ENCODE results near the gene SRPRA.
"Not testable (repeated sequence)": the region's sequence is repeated elsewhere in the genome, so short reads cannot be mapped to it uniquely, and the experiment has no call there.

Gene SRPRA, protein sequence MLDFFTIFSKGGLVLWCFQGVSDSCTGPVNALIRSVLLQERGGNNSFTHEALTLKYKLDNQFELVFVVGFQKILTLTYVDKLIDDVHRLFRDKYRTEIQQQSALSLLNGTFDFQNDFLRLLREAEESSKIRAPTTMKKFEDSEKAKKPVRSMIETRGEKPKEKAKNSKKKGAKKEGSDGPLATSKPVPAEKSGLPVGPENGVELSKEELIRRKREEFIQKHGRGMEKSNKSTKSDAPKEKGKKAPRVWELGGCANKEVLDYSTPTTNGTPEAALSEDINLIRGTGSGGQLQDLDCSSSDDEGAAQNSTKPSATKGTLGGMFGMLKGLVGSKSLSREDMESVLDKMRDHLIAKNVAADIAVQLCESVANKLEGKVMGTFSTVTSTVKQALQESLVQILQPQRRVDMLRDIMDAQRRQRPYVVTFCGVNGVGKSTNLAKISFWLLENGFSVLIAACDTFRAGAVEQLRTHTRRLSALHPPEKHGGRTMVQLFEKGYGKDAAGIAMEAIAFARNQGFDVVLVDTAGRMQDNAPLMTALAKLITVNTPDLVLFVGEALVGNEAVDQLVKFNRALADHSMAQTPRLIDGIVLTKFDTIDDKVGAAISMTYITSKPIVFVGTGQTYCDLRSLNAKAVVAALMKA

DNA sequence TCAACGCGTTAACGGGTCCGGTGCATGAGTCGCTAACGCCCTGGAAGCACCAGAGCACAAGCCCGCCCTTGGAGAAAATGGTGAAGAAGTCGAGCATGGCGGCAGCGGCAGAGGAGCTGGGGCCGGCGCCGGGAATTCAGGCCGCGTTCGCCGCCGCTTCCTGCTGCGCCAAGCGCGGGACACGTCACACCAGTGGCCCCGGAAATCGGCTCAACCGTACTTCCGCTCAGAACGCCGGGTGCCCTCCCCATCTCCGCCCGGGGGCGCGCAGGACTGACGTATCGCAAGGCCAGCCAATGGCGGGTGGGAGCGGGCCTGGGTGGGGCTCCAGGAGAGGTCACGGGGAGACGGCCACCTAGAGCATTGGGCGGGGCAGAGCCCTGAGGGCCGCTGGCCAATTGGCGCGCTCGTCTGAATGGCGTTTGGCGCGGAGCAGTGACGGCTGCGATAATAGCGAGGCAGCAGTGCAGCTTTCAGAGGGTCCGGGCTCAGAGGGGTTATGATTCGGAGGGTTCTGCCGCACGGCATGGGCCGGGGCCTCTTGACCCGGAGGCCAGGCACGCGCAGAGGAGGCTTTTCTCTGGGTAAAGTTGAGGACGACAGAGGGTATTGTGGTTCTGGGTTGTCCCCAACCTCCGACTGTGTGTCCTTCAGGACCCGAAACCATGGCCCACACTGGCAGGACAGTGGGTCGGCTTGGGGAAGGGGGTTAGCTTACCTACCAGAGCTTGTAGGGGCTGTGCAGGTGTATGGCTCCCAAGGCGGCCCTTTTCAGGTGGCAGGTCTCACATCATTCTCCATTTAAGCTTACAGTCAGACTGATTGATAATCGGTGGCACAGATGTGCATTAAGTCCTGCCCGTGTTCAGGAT lies at the start of gene SRPRA, which contains the start of gene FOXRED1:
SRPRA (minus strand) TSS at position 188 of the 872 bp plus-strand sequence; CDS start at position 97, 91 bp downstream.
FOXRED1 (plus strand) TSS at position 447 of the 872 bp plus-strand sequence; CDS start at position 500, 53 bp downstream.
- CTCF ChIA-PET, result no interaction called here
- H3K27me3 Mint-ChIP-seq, result no peaks in the 10 kb centered on the region
- H3K4me3 Mint-ChIP-seq, result peak within 1 kb of the TSS; percentile 98
- DNase-seq, result peak; percentile 100
- peak within 1 kb of the TSS; percentile 98 for H3K27ac Mint-ChIP-seq
- H3K4me1 Mint-ChIP-seq, result peaks cover 45% of the 10 kb centered on the region
- H3K9me3 Mint-ChIP-seq, result no peaks in the 10 kb centered on the region
- H3K36me3 Mint-ChIP-seq, result peaks cover 63% of the 10 kb centered on the region

DNA sequence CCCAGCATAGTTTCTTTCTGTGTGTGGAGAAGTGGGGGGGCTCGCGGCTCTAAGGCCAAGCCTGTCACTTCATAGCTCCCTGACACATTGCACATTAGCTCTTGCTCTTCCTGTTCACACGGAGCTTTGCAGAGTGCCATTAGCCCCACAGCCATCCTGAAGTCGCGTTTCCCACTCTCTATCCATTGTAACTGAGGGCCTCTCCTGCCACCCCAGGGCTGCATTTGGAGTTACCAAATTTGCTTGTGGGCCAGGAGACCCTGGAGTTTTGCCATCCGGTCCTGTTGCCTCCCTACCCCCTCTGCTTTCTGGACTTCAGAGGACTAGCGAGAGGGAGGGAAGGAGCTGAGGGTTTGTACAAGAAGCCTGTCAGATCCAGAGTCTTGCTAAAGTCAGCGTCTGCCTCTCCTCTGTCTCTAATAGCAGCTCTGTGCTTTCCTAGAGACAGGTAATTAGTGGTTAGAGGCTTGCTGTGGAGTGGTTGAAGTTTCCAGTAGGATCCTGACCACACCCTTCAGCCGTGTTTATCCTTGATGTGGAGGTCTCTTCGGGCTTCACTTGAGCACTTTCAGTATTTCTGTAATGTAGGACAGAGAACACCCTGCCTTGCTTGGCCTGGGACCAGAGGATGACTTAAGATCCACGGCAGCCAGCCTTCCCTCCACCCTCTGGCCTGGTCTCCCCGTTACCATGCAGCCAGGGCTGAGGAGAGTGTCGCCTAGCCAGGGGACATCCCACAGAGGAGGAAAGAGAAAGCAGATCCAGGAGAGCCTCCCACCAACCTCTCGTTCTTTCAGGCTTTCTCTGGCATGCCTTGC lies 49.3 kb upstream of the SRPRA start:
- Mint-ChIP-seq H3K4me3 (peak overlapping the region; percentile 35), H3K4me1 (peaks cover 37% of the 10 kb centered on the region), H3K36me3 (peaks cover 32% of the 10 kb centered on the region), H3K27ac (peak overlapping the region; percentile 88), H3K9me3 (peaks cover 8% of the 10 kb centered on the region), H3K27me3 (no peaks in the 10 kb centered on the region)
- peak; percentile 43 for DNase-seq
- CTCF ChIA-PET, result interaction anchor here (0.8 to 2.0 kb wide), 8 partner anchors 7 to 165 kb away, joined by 3 to 16 read pairs (median 6); no protein-coding TSS in a partner anchor

DNA sequence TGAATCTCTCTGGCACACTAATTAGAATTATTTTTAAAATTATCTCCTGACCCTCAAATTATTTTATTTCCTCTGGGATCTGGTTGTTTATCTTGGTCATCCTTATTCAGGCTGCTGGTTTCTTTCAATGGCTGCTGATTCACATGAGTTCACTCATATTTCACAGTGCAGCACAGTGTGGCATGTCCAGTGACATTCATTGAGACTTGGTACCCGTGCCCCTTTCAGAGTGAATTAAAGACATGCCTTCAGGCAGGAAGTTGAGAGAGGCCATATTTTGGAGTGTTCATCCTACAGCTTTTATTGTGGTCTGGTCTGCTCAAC lies 48.7 kb upstream of the SRPRA start:
- CTCF ChIA-PET, result interaction anchor here (0.8 to 1.8 kb wide), 4 partner anchors 10 to 166 kb away, joined by 3 to 4 read pairs (median 4); no protein-coding TSS in a partner anchor
- H3K27me3 Mint-ChIP-seq, result no peaks in the 10 kb centered on the region
- H3K9me3 Mint-ChIP-seq, result peaks cover 8% of the 10 kb centered on the region
- no peak overlapping the region for H3K4me3 Mint-ChIP-seq
- no peak for DNase-seq
- peak overlapping the region; percentile 88 for H3K27ac Mint-ChIP-seq
- H3K4me1 Mint-ChIP-seq, result peaks cover 37% of the 10 kb centered on the region
- H3K36me3 Mint-ChIP-seq, result peaks cover 34% of the 10 kb centered on the region

- DNase-seq, result no peak
- Mint-ChIP-seq H3K4me1 (peaks cover 37% of the 10 kb centered on the region), H3K4me3 (no peak overlapping the region), H3K27ac (no peak overlapping the region), H3K27me3 (no peaks in the 10 kb centered on the region), H3K9me3 (peaks cover 8% of the 10 kb centered on the region), H3K36me3 (peaks cover 45% of the 10 kb centered on the region)
- CTCF ChIA-PET, result no interaction called here
Observed at GRCh38 chr11:126313826-126314225, 45.1 kb upstream of the SRPRA start.

DNA sequence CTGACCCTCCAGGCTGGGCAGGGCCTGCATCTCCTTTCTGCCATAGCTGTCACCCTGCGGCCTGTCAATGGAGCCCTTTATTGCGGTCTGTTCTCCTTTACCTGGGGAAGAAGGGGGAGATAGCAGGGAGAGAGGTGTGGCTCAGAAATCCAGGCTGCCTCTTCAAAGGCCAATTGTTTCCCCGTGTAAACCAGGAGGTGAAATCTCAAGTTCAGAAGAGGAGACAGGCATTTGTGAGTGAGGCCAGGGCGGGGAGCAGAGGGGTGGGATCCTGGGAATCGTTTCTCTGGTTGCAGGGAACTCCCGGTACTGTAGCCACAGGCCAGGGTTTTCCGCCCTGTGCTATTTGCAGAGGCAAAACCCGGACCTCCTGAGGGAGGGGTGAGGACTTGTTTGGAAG lies 44.3 kb upstream of the SRPRA start:
- Mint-ChIP-seq H3K27me3 (no peaks in the 10 kb centered on the region), H3K36me3 (peaks cover 48% of the 10 kb centered on the region), H3K4me1 (peaks cover 28% of the 10 kb centered on the region), H3K4me3 (no peak overlapping the region), H3K9me3 (peaks cover 8% of the 10 kb centered on the region), H3K27ac (no peak overlapping the region)
- DNase-seq, result no peak
- CTCF ChIA-PET, result interaction anchor here (0.7 to 3.5 kb wide), 3 partner anchors 128 to 167 kb away, joined by 3 to 30 read pairs (median 5); no protein-coding TSS in a partner anchor

GRCh38 chr11:126311401-126312291 lies 43.0 kb upstream of the SRPRA start:
- Mint-ChIP-seq H3K4me3 (no peak overlapping the region), H3K27me3 (no peaks in the 10 kb centered on the region), H3K4me1 (peaks cover 27% of the 10 kb centered on the region), H3K9me3 (peaks cover 8% of the 10 kb centered on the region), H3K36me3 (peaks cover 47% of the 10 kb centered on the region), H3K27ac (no peak overlapping the region)
- CTCF ChIA-PET, result interaction anchor here (0.7 to 3.8 kb wide), 17 partner anchors 7 to 198 kb away, joined by 3 to 61 read pairs (median 3); partner anchors contain the start of gene ST3GAL4
- DNase-seq, result no peak

GRCh38 chr11:126310992-126311310 lies 42.3 kb upstream of the SRPRA start:
- H3K4me3 Mint-ChIP-seq, result no peak overlapping the region
- H3K27me3 Mint-ChIP-seq, result no peaks in the 10 kb centered on the region
- peaks cover 24% of the 10 kb centered on the region for H3K4me1 Mint-ChIP-seq
- DNase-seq, result no peak
- H3K36me3 Mint-ChIP-seq, result peaks cover 43% of the 10 kb centered on the region
- H3K27ac Mint-ChIP-seq, result peak overlapping the region; percentile 54
- peaks cover 2% of the 10 kb centered on the region for H3K9me3 Mint-ChIP-seq
- CTCF ChIA-PET, result interaction anchor here (0.6 to 3.8 kb wide), 23 partner anchors 8 to 679 kb away, joined by 3 to 61 read pairs (median 3); partner anchors contain the start of gene ST3GAL4

DNA sequence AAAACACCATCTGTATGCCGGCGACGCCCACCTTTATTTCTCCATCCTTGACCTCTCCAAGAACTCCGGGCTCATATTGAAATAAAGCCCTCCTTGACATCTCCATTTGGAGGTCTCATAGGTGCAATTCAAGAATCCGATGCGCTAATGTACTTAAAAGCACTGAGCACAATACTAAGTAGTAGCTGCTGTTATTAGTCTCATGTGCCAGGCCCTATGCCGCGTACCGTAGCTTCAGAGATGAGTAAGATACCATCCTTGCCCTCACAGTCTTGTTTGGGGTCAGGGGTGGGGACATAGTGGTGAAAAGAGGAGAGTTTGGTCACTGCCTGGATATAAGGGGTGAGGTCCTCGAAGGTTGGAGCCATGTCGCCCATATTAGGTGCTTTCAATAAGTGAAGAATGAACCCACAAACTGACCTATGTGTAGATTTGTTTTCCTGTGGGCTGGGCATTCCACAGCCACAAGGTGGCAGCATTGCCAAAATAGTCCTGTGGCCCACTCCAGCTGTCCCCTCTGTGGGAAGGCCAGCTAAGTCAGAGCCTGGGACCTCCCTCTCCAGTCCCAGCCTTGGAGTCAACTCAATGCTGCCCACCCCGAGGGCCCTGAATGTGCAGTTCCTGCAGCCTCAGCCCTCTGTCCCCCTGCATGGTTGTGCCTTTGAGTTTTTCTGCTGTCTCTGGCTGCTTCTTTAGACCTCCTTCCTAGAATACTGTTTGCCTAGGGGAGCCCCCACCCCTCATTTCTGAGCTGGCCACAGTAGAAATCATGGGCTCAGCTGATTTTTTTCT lies 41.7 kb upstream of the SRPRA start:
- H3K27ac Mint-ChIP-seq, result peak overlapping the region; percentile 54
- no peaks in the 10 kb centered on the region for H3K9me3 Mint-ChIP-seq
- CTCF ChIA-PET, result interaction anchor here (0.5 to 3.8 kb wide), 27 partner anchors 9 to 680 kb away, joined by 3 to 61 read pairs (median 3); partner anchors contain the start of gene ST3GAL4
- H3K4me3 Mint-ChIP-seq, result no peak overlapping the region
- peak; percentile 68 for DNase-seq
- no peaks in the 10 kb centered on the region for H3K27me3 Mint-ChIP-seq
- peaks cover 44% of the 10 kb centered on the region for H3K36me3 Mint-ChIP-seq
- peaks cover 27% of the 10 kb centered on the region for H3K4me1 Mint-ChIP-seq

GRCh38 chr11:126308771-126309170 lies 40.1 kb upstream of the SRPRA start:
- Mint-ChIP-seq H3K36me3 (peaks cover 38% of the 10 kb centered on the region), H3K4me1 (peaks cover 37% of the 10 kb centered on the region)
- not testable (repeated sequence) for H3K27ac Mint-ChIP-seq, H3K4me3 Mint-ChIP-seq, H3K9me3 Mint-ChIP-seq, DNase-seq, H3K27me3 Mint-ChIP-seq
- CTCF ChIA-PET, result interaction anchor here (0.7 to 3.8 kb wide), 3 partner anchors 10 to 1595 kb away, joined by 3 to 61 read pairs (median 3); no protein-coding TSS in a partner anchor

- Mint-ChIP-seq H3K27ac (no peak overlapping the region), H3K27me3 (no peaks in the 10 kb centered on the region), H3K9me3 (no peaks in the 10 kb centered on the region), H3K4me1 (peaks cover 41% of the 10 kb centered on the region), H3K36me3 (peaks cover 39% of the 10 kb centered on the region), H3K4me3 (no peak overlapping the region)
- DNase-seq, result no peak
- CTCF ChIA-PET, result interaction anchor here (0.9 to 3.8 kb wide), 4 partner anchors 9 to 172 kb away, joined by 3 to 61 read pairs (median 4); no protein-coding TSS in a partner anchor
Observed at GRCh38 chr11:126308271-126308671, 39.6 kb upstream of the SRPRA start.

GRCh38 chr11:126307706-126308105 lies 39.0 kb upstream of the SRPRA start:
- peak; percentile 42 for DNase-seq
- peaks cover 39% of the 10 kb centered on the region for H3K36me3 Mint-ChIP-seq

More at GRCh38 chr11:126307706-126308105, 39.0 kb upstream of the SRPRA start:
- Mint-ChIP-seq H3K9me3 (no peaks in the 10 kb centered on the region), H3K4me3 (no peak overlapping the region), H3K27me3 (no peaks in the 10 kb centered on the region), H3K27ac (no peak overlapping the region), H3K4me1 (peaks cover 46% of the 10 kb centered on the region)
- CTCF ChIA-PET, result interaction anchor here (0.9 to 1.6 kb wide), 5 partner anchors 8 to 136 kb away, joined by 3 to 4 read pairs (median 4); no protein-coding TSS in a partner anchor

All from activated naive CD4-positive, alpha-beta T cell treated with anti-CD3 and anti-CD28 coated beads, Interleukin-2, amount 10 ng/mL, durations not matched to agents 7 days and 5 days (primary cell).